Measurements from ENCODE around the gene HBE1.

- TF ChIP-seq ZNF24 (tag by site-specific recombination; IDR thresholded peaks at IDR 0.05), result no peak
- TF ChIP-seq, protein P1, sequence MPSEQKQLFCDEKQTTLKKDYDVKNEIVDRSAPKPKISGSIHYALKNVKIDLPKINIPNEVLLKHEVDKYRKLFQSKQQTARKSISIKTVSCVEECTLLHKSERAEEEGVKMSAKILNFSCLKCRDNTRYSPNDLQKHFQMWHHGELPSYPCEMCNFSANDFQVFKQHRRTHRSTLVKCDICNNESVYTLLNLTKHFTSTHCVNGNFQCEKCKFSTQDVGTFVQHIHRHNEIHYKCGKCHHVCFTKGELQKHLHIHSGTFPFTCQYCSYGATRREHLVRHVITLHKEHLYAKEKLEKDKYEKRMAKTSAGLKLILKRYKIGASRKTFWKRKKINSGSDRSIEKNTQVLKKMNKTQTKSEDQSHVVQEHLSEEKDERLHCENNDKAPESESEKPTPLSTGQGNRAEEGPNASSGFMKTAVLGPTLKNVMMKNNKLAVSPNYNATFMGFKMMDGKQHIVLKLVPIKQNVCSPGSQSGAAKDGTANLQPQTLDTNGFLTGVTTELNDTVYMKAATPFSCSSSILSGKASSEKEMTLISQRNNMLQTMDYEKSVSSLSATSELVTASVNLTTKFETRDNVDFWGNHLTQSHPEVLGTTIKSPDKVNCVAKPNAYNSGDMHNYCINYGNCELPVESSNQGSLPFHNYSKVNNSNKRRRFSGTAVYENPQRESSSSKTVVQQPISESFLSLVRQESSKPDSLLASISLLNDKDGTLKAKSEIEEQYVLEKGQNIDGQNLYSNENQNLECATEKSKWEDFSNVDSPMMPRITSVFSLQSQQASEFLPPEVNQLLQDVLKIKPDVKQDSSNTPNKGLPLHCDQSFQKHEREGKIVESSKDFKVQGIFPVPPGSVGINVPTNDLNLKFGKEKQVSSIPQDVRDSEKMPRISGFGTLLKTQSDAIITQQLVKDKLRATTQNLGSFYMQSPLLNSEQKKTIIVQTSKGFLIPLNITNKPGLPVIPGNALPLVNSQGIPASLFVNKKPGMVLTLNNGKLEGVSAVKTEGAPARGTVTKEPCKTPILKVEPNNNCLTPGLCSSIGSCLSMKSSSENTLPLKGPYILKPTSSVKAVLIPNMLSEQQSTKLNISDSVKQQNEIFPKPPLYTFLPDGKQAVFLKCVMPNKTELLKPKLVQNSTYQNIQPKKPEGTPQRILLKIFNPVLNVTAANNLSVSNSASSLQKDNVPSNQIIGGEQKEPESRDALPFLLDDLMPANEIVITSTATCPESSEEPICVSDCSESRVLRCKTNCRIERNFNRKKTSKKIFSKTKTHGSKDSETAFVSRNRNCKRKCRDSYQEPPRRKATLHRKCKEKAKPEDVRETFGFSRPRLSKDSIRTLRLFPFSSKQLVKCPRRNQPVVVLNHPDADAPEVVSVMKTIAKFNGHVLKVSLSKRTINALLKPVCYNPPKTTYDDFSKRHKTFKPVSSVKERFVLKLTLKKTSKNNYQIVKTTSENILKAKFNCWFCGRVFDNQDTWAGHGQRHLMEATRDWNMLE (tag by site-specific recombination; conservative IDR thresholded peaks at IDR 0.05; ENCODE audit: low read depth), result no peak
- no peak for TF ChIP-seq PRDM1 (tag by site-specific recombination; IDR thresholded peaks at IDR 0.05)
- TF ChIP-seq, protein P2, sequence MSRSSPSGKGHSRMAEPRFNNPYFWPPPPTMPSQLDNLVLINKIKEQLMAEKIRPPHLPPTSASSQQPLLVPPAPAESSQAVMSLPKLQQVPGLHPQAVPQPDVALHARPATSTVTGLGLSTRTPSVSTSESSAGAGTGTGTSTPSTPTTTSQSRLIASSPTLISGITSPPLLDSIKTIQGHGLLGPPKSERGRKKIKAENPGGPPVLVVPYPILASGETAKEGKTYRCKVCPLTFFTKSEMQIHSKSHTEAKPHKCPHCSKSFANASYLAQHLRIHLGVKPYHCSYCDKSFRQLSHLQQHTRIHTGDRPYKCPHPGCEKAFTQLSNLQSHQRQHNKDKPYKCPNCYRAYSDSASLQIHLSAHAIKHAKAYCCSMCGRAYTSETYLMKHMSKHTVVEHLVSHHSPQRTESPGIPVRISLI (tag by site-specific recombination; IDR thresholded peaks at IDR 0.05), result no peak
- no peak for TF ChIP-seq ZSCAN23 (tag by site-specific recombination; IDR thresholded peaks at IDR 0.05)
- no peak for TF ChIP-seq ZNF555 (tag by site-specific recombination; conservative IDR thresholded peaks at IDR 0.05)
- no peak for TF ChIP-seq CTCF (tag by site-specific recombination; IDR thresholded peaks at IDR 0.05)
- no peak for TF ChIP-seq ZBTB8A (tag by site-specific recombination; IDR thresholded peaks at IDR 0.05)
Observed at GRCh38 chr11:5225480-5225871, 44.3 kb downstream of the HBE1 start.

All from HEK293 (cell line).